Measurements from ENCODE around the gene HCFC2.

HCFC2 gene

GRCh38 chr12:104126548-104126947 lies 62.2 kb downstream of the HCFC2 start:
- no peak for DNase-seq

GRCh38 chr12:104130760-104131159 lies 66.4 kb downstream of the HCFC2 start:
- DNase-seq, result no peak

- no peak for DNase-seq
Measured at GRCh38 chr12:104131609-104132008, 67.3 kb downstream of the HCFC2 start.

- no peak for DNase-seq
Measured at GRCh38 chr12:104132351-104132956, 68.1 kb downstream of the HCFC2 start.

GRCh38 chr12:104133321-104133720 lies 69.0 kb downstream of the HCFC2 start:
- DNase-seq, result no peak

GRCh38 chr12:104133866-104134265 lies 69.5 kb downstream of the HCFC2 start:
- no peak for DNase-seq

GRCh38 chr12:104134882-104135281 lies 70.6 kb downstream of the HCFC2 start:
- peak; percentile 7 for DNase-seq

- no peak for DNase-seq
Measured at GRCh38 chr12:104136577-104136976, 72.2 kb downstream of the HCFC2 start.

GRCh38 chr12:104137001-104137901 lies 72.9 kb downstream of the HCFC2 start:
- DNase-seq, result peak; percentile 85

GRCh38 chr12:104137902-104138796 lies 73.8 kb downstream of the HCFC2 start, which contains the start of gene NFYB:
TSS of gene NFYB (minus strand) at chr12:104138210. CDS start at chr12:104135453, 2,757 bp downstream.
- DNase-seq, result peak; percentile 98

- DNase-seq, result no peak
Measured at GRCh38 chr12:104138797-104139152, 74.4 kb downstream of the HCFC2 start.

- DNase-seq, result no peak
Measured at GRCh38 chr12:104142543-104142942, 78.2 kb downstream of the HCFC2 start.

- no peak for DNase-seq
Measured at GRCh38 chr12:104143002-104143401, 78.7 kb downstream of the HCFC2 start.

GRCh38 chr12:104143918-104144317 lies 79.6 kb downstream of the HCFC2 start:
- no peak for DNase-seq

GRCh38 chr12:104147346-104147745 lies 83.0 kb downstream of the HCFC2 start:
- DNase-seq, result no peak

GRCh38 chr12:104150416-104150815 lies 86.1 kb downstream of the HCFC2 start:
- no peak for DNase-seq

GRCh38 chr12:104152685-104153241 lies 88.4 kb downstream of the HCFC2 start:
- DNase-seq, result no peak

- DNase-seq, result no peak
Measured at GRCh38 chr12:104154286-104154685, 90.0 kb downstream of the HCFC2 start.

GRCh38 chr12:104154806-104155205 lies 90.5 kb downstream of the HCFC2 start:
- DNase-seq, result no peak

All from eye (tissue), 1 donor.